ENCODE results near the gene SSH2. TPM values are rescaled to one million over a fixed set of nuclear protein-coding genes. Genes with fewer than 3 reads are reported as not detected.

The SSH2 gene
- total RNA-seq, 2 experiments from 2014 or later: 62.9 to 65.8 TPM

- no peak overlapping the region for H3K4me3 Mint-ChIP-seq
- H3K9me3 Mint-ChIP-seq: no peaks in the 10 kb centered on the region
- H3K27me3 Mint-ChIP-seq: peaks cover 12% of the 10 kb centered on the region
- ChIA-PET POLR2A (interaction anchor here (0.7 to 1.9 kb wide), 4 partner anchors 9 to 57 kb away, joined by 3 to 8 read pairs (median 5); no protein-coding TSS in a partner anchor), CTCF (interaction anchor here (0.6 to 2.9 kb wide), 7 partner anchors 8 to 166 kb away, joined by 3 to 11 read pairs (median 6); partner anchors contain the start of gene ABHD15)
- H3K36me3 Mint-ChIP-seq (ENCODE audit: low read depth): peaks cover 16% of the 10 kb centered on the region
- H3K4me1 Mint-ChIP-seq: peaks cover 45% of the 10 kb centered on the region
- H3K27ac Mint-ChIP-seq: no peak overlapping the region
- no peak for DNase-seq
Observed at GRCh38 chr17:29624586-29624985, 305.4 kb downstream of the SSH2 start.

GRCh38 chr17:29623283-29623647 is 306.8 kb downstream of the SSH2 start:
- H3K27ac Mint-ChIP-seq: no peak overlapping the region
- DNase-seq: no peak
- H3K4me1 Mint-ChIP-seq: peaks cover 51% of the 10 kb centered on the region
- CTCF ChIA-PET: interaction anchor here (1.0 to 2.9 kb wide), 2 partner anchors 16 to 156 kb away, joined by 6 to 9 read pairs; no protein-coding TSS in a partner anchor
- H3K36me3 Mint-ChIP-seq (ENCODE audit: low read depth): peaks cover 10% of the 10 kb centered on the region
- H3K4me3 Mint-ChIP-seq: no peak overlapping the region
- H3K27me3 Mint-ChIP-seq: peaks cover 14% of the 10 kb centered on the region
- POLR2A ChIA-PET: interaction anchor here (1.2 to 1.3 kb wide), 3 partner anchors 16 to 56 kb away, joined by 3 to 5 read pairs (median 3); partner anchors contain the start of gene ABHD15
- no peaks in the 10 kb centered on the region for H3K9me3 Mint-ChIP-seq

GRCh38 chr17:29622337-29623282 is 307.4 kb downstream of the SSH2 start, which contains the start of gene CORO6:
TSS of gene CORO6 (minus strand) at chr17:29622912. CDS start at chr17:29621421, 1,491 bp downstream.
- H3K4me3 Mint-ChIP-seq: peak within 1 kb of the TSS; percentile 72
- ChIA-PET CTCF (interaction anchor here (1.0 to 2.9 kb wide), 2 partner anchors 17 to 157 kb away, joined by 6 to 9 read pairs; no protein-coding TSS in a partner anchor), POLR2A (interaction anchor here (1.2 to 1.3 kb wide), 3 partner anchors 17 to 56 kb away, joined by 3 to 5 read pairs (median 3); partner anchors contain the start of gene ABHD15)
- peaks cover 10% of the 10 kb centered on the region for H3K36me3 Mint-ChIP-seq (ENCODE audit: low read depth)
- H3K4me1 Mint-ChIP-seq: peaks cover 55% of the 10 kb centered on the region
- no peak within 1 kb of the TSS for H3K27ac Mint-ChIP-seq
- DNase-seq: peak; percentile 59
- H3K27me3 Mint-ChIP-seq: peaks cover 14% of the 10 kb centered on the region
- no peaks in the 10 kb centered on the region for H3K9me3 Mint-ChIP-seq

GRCh38 chr17:29621751-29622194 is 308.3 kb downstream of the SSH2 start:
- Mint-ChIP-seq H3K27ac (no peak overlapping the region), H3K27me3 (peaks cover 17% of the 10 kb centered on the region), H3K4me3 (peak overlapping the region; percentile 72), H3K9me3 (no peaks in the 10 kb centered on the region), H3K36me3 (ENCODE audit: low read depth) (peaks cover 10% of the 10 kb centered on the region), H3K4me1 (peaks cover 62% of the 10 kb centered on the region)
- no peak for DNase-seq
- ChIA-PET CTCF (no interaction called here), POLR2A (no interaction called here)

GRCh38 chr17:29620779-29621500 is 309.1 kb downstream of the SSH2 start:
- Mint-ChIP-seq H3K36me3 (ENCODE audit: low read depth) (peaks cover 9% of the 10 kb centered on the region), H3K9me3 (no peaks in the 10 kb centered on the region), H3K4me1 (peaks cover 67% of the 10 kb centered on the region), H3K27me3 (peaks cover 24% of the 10 kb centered on the region), H3K4me3 (peak overlapping the region; percentile 19), H3K27ac (no peak overlapping the region)
- no peak for DNase-seq
- POLR2A ChIA-PET: interaction anchor here (0.6 kb wide), 1 partner anchor 251 kb away, joined by 3 read pairs; no protein-coding TSS in a partner anchor
- CTCF ChIA-PET: no interaction called here

- H3K4me1 Mint-ChIP-seq: peaks cover 66% of the 10 kb centered on the region
- H3K27ac Mint-ChIP-seq: no peak overlapping the region
- ChIA-PET CTCF (interaction anchor here (0.6 to 1.3 kb wide), 3 partner anchors 27 to 438 kb away, joined by 3 read pairs; partner anchors contain the start of gene ANKRD13B), POLR2A (interaction anchor here (0.6 kb wide), 1 partner anchor 250 kb away, joined by 3 read pairs; no protein-coding TSS in a partner anchor)
- H3K36me3 Mint-ChIP-seq (ENCODE audit: low read depth): peaks cover 3% of the 10 kb centered on the region
- no peaks in the 10 kb centered on the region for H3K9me3 Mint-ChIP-seq
- no peak for DNase-seq
- peaks cover 24% of the 10 kb centered on the region for H3K27me3 Mint-ChIP-seq
- no peak overlapping the region for H3K4me3 Mint-ChIP-seq
Observed at GRCh38 chr17:29620271-29620670, 309.8 kb downstream of the SSH2 start.

GRCh38 chr17:29619251-29619650 is 310.8 kb downstream of the SSH2 start:
- POLR2A ChIA-PET: interaction anchor here (1.2 to 6.4 kb wide), 4 partner anchors 9 to 312 kb away, joined by 4 to 89 read pairs (median 30); partner anchors contain the start of gene ANKRD13B
- Mint-ChIP-seq H3K27me3 (peaks cover 24% of the 10 kb centered on the region), H3K9me3 (no peaks in the 10 kb centered on the region), H3K4me3 (no peak overlapping the region), H3K4me1 (peaks cover 66% of the 10 kb centered on the region), H3K27ac (no peak overlapping the region), H3K36me3 (ENCODE audit: low read depth) (no peaks in the 10 kb centered on the region)
- CTCF ChIA-PET: interaction anchor here (1.2 to 5.0 kb wide), 3 partner anchors 26 to 160 kb away, joined by 3 to 46 read pairs (median 4); partner anchors contain the start of gene ANKRD13B
- no peak for DNase-seq

GRCh38 chr17:29618272-29619065 is 311.6 kb downstream of the SSH2 start:
- Mint-ChIP-seq H3K36me3 (ENCODE audit: low read depth) (no peaks in the 10 kb centered on the region), H3K9me3 (no peaks in the 10 kb centered on the region), H3K27ac (peak overlapping the region; percentile 40), H3K4me3 (peak overlapping the region; percentile 75), H3K4me1 (peaks cover 65% of the 10 kb centered on the region), H3K27me3 (peaks cover 24% of the 10 kb centered on the region)
- ChIA-PET POLR2A (interaction anchor here (0.8 to 6.4 kb wide), 19 partner anchors 9 to 437 kb away, joined by 3 to 107 read pairs (median 20); partner anchors contain the start of genes ABHD15, ANKRD13B, GIT1 and SSH2), CTCF (interaction anchor here (0.6 to 5.0 kb wide), 35 partner anchors 9 to 507 kb away, joined by 3 to 64 read pairs (median 6); partner anchors contain the start of genes ABHD15, ANKRD13B, SSH2 and TP53I13)
- DNase-seq: no peak

- H3K27ac Mint-ChIP-seq: peak overlapping the region; percentile 96
- no peaks in the 10 kb centered on the region for H3K9me3 Mint-ChIP-seq
- POLR2A ChIA-PET: interaction anchor here (0.7 to 6.4 kb wide), 28 partner anchors 9 to 1702 kb away, joined by 3 to 107 read pairs (median 8); partner anchors contain the start of genes ABHD15, ANKRD13B, GIT1 and NUFIP2
- peaks cover 24% of the 10 kb centered on the region for H3K27me3 Mint-ChIP-seq
- DNase-seq: peak; percentile 92
- H3K4me3 Mint-ChIP-seq: peak overlapping the region; percentile 75
- peaks cover 58% of the 10 kb centered on the region for H3K4me1 Mint-ChIP-seq
- no peaks in the 10 kb centered on the region for H3K36me3 Mint-ChIP-seq (ENCODE audit: low read depth)
- CTCF ChIA-PET: interaction anchor here (0.6 to 5.0 kb wide), 50 partner anchors 7 to 508 kb away, joined by 3 to 64 read pairs (median 5); partner anchors contain the start of genes ABHD15, ANKRD13B, NUFIP2 and SSH2
Observed at GRCh38 chr17:29617481-29618271, 312.4 kb downstream of the SSH2 start.

GRCh38 chr17:29617125-29617480 is 312.9 kb downstream of the SSH2 start:
- Mint-ChIP-seq H3K27me3 (peaks cover 23% of the 10 kb centered on the region), H3K9me3 (no peaks in the 10 kb centered on the region), H3K4me3 (peak overlapping the region; percentile 75), H3K27ac (peak overlapping the region; percentile 96), H3K4me1 (peaks cover 55% of the 10 kb centered on the region), H3K36me3 (ENCODE audit: low read depth) (no peaks in the 10 kb centered on the region)
- ChIA-PET POLR2A (interaction anchor here (0.7 to 6.4 kb wide), 32 partner anchors 8 to 1703 kb away, joined by 3 to 107 read pairs (median 7); partner anchors contain the start of genes ABHD15, ANKRD13B, GIT1 and NUFIP2), CTCF (interaction anchor here (0.7 to 5.0 kb wide), 48 partner anchors 8 to 508 kb away, joined by 3 to 64 read pairs (median 5); partner anchors contain the start of genes ABHD15, ANKRD13B, NUFIP2 and SSH2)
- peak; percentile 96 for DNase-seq

All from activated CD4-positive, alpha-beta memory T cell treated with anti-CD3 and anti-CD28 coated beads, Interleukin-2, amount 10 ng/mL, durations not matched to agents 7 days and 5 days (primary cell).